OCI-M1 (cell line): ENCODE results near the gene OR51E1.
A peak's percentile ranks its signal among the peaks of the same experiment; 100 is the strongest.

Experiments used
- DNase-seq: peaks from one replicate; lab custom pipeline; 2025; lab: John Stamatoyannopoulos, UW

The OR51E1 gene

GRCh38 chr11:4643682-4644081 lies at the start of gene OR51E1:
Gene OR51E1, plus strand, starts transcription at chr11:4643982. Its CDS starts 8,545 bp downstream, at chr11:4652527.
- DNase-seq: no peak

GRCh38 chr11:4605057-4605456 lies 38.7 kb upstream of the OR51E1 start:
- DNase-seq: no peak

- no peak for DNase-seq
These were observed 37.4 kb upstream of the OR51E1 start for GRCh38 chr11:4606231-4607015.

GRCh38 chr11:4607096-4607495 lies 36.7 kb upstream of the OR51E1 start:
- DNase-seq: peak; percentile 13

- DNase-seq: peak; percentile 97
These were observed 35.8 kb upstream of the OR51E1 start, which contains the start of gene TRIM68 for GRCh38 chr11:4607781-4608666. Gene TRIM68, minus strand, starts transcription at chr11:4608231. Its CDS starts 2,727 bp downstream, at chr11:4605504.

- DNase-seq: peak; percentile 40
These were observed 33.4 kb upstream of the OR51E1 start for GRCh38 chr11:4610258-4610935.

GRCh38 chr11:4611986-4612385 lies 31.8 kb upstream of the OR51E1 start:
- DNase-seq: no peak

GRCh38 chr11:4615856-4616444 lies 27.8 kb upstream of the OR51E1 start:
- DNase-seq: no peak

GRCh38 chr11:4619514-4619913 lies 24.3 kb upstream of the OR51E1 start:
- no peak for DNase-seq

GRCh38 chr11:4626207-4627099 lies 17.3 kb upstream of the OR51E1 start:
- DNase-seq: peak; percentile 90

- no peak for DNase-seq
These were observed 7.6 kb upstream of the OR51E1 start for GRCh38 chr11:4636136-4636535.

GRCh38 chr11:4636962-4637661 lies 6.7 kb upstream of the OR51E1 start, which contains the start of gene OR51D1:
Gene OR51D1, plus strand, starts transcription at chr11:4637477. Its CDS starts 2,314 bp downstream, at chr11:4639791.
- peak; percentile 84 for DNase-seq

- no peak for DNase-seq
These were observed 6.1 kb upstream of the OR51E1 start for GRCh38 chr11:4637662-4638047.

GRCh38 chr11:4639931-4640330 lies 3.9 kb upstream of the OR51E1 start:
- no peak for DNase-seq

- DNase-seq: no peak
These were observed 2.3 kb upstream of the OR51E1 start for GRCh38 chr11:4641501-4641900.

- no peak for DNase-seq
These were observed 1.7 kb upstream of the OR51E1 start for GRCh38 chr11:4642043-4642442.

- no peak for DNase-seq
These were observed 706 bp upstream of the OR51E1 start for GRCh38 chr11:4643076-4643475.

- no peak for DNase-seq
These were observed 451 bp downstream of the OR51E1 start for GRCh38 chr11:4644233-4644632.

GRCh38 chr11:4645974-4646373 lies 2.2 kb downstream of the OR51E1 start:
- DNase-seq: no peak

GRCh38 chr11:4647766-4648165 lies 4.0 kb downstream of the OR51E1 start:
- no peak for DNase-seq
